ENCODE results near the gene CCDC146. TPM values are rescaled to one million over a fixed set of nuclear protein-coding genes. Genes with fewer than 3 reads are reported as not detected.

The CCDC146 gene
- total RNA-seq, 1 experiment from 2014 or later, result 1.1 TPM

DNA sequence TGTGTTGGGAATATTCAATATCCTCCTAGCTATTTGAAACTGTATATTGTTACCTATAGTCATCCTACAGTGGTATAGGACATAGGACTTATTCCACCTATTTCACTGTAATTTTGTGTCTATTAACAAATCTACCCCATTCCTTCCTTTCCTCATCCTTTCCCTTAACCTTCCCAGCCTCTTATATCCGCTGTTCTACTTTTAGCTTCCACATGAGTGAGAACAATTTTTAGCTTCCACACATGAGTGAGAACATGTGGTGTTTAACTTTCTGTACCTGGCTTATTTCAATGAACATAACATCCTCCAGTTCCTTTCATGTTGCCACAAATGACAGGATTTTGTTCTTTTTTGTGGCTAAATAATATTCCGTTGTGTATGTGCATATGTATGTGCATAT is 173.1 kb downstream of the CCDC146 start (continued):
- TF ChIP-seq, protein P1, sequence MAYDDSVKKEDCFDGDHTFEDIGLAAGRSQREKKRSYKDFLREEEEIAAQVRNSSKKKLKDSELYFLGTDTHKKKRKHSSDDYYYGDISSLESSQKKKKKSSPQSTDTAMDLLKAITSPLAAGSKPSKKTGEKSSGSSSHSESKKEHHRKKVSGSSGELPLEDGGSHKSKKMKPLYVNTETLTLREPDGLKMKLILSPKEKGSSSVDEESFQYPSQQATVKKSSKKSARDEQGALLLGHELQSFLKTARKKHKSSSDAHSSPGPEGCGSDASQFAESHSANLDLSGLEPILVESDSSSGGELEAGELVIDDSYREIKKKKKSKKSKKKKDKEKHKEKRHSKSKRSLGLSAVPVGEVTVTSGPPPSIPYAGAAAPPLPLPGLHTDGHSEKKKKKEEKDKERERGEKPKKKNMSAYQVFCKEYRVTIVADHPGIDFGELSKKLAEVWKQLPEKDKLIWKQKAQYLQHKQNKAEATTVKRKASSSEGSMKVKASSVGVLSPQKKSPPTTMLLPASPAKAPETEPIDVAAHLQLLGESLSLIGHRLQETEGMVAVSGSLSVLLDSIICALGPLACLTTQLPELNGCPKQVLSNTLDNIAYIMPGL (CRISPR knock-in tag; IDR thresholded peaks at IDR 0.05), result no peak
- TF ChIP-seq E2F5 (CRISPR knock-in tag; IDR thresholded peaks at IDR 0.05) (no peak), ATF1 (CRISPR knock-in tag; IDR thresholded peaks at IDR 0.05) (no peak), MAX (CRISPR knock-in tag; IDR thresholded peaks at IDR 0.05) (no peak), CDX4 (CRISPR knock-in tag; IDR thresholded peaks at IDR 0.05; ENCODE audit: borderline replicate concordance) (no peak), NFYB (CRISPR knock-in tag; conservative IDR thresholded peaks at IDR 0.05; ENCODE audit: low read depth) (no peak), SOX15 (CRISPR knock-in tag; IDR thresholded peaks at IDR 0.05) (no peak), PRRX2 (CRISPR knock-in tag; IDR thresholded peaks at IDR 0.05) (no peak), SP1 (CRISPR knock-in tag; conservative IDR thresholded peaks at IDR 0.05) (no peak), EMX1 (CRISPR knock-in tag; IDR thresholded peaks at IDR 0.05) (no peak), ZBTB43 (CRISPR knock-in tag; IDR thresholded peaks at IDR 0.05) (no peak)
- TF ChIP-seq, protein P2, sequence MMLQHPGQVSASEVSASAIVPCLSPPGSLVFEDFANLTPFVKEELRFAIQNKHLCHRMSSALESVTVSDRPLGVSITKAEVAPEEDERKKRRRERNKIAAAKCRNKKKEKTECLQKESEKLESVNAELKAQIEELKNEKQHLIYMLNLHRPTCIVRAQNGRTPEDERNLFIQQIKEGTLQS (CRISPR knock-in tag; conservative IDR thresholded peaks at IDR 0.05), result no peak
- TF ChIP-seq, protein P3, sequence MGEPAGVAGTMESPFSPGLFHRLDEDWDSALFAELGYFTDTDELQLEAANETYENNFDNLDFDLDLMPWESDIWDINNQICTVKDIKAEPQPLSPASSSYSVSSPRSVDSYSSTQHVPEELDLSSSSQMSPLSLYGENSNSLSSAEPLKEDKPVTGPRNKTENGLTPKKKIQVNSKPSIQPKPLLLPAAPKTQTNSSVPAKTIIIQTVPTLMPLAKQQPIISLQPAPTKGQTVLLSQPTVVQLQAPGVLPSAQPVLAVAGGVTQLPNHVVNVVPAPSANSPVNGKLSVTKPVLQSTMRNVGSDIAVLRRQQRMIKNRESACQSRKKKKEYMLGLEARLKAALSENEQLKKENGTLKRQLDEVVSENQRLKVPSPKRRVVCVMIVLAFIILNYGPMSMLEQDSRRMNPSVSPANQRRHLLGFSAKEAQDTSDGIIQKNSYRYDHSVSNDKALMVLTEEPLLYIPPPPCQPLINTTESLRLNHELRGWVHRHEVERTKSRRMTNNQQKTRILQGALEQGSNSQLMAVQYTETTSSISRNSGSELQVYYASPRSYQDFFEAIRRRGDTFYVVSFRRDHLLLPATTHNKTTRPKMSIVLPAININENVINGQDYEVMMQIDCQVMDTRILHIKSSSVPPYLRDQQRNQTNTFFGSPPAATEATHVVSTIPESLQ (CRISPR knock-in tag; IDR thresholded peaks at IDR 0.05), result no peak

DNA sequence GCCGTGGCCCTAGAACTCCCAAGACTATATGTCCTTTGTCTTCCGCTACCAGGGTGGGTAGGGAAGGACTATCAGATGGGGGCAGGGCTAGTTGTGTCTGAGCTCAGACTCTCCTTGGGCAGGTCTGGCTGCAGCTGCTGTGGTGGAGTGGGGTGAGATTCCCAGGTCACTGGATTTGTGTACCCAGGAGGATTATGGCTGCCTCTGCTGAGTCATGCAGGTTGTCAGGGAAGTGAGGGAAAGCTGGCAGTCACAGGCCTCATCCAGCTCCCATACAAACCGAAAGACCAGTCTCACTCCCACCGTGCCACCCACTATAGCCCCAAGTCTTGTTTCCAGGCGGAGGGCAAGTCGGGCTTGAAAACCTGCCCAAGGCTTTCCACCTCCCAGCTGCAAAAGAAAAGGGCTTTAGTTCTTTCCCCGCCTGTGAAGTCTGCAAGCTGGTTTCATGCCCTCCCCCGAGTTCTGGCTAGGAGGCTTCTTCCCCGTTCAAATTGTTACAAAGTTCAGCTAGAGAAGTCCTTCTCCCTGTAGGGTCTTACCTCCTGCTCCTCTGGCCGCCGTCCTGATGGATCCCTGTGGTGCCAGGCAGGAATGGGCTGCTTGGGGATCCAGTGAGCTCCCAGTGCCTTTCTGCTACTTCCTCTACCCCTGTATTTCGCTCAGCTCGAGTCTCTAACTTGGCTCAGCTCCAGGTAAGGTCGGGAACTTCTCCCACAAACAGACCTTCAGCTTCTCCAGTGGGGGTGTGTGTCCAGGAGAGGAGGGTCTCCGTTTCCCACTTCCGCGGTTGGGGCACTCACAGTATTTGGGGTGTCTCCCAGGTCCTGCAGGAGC is 184.0 kb downstream of the CCDC146 start:
- H3K27ac Mint-ChIP-seq, result no peak overlapping the region
- no peak overlapping the region for H3K4me3 Mint-ChIP-seq

More for the DNA sequence above, 184.0 kb downstream of the CCDC146 start:
- TF ChIP-seq TEAD4 (CRISPR knock-in tag; IDR thresholded peaks at IDR 0.05), result no peak
- TF ChIP-seq GTF2I (CRISPR knock-in tag; conservative IDR thresholded peaks at IDR 0.05), result no peak
- no peak for TF ChIP-seq RELA (CRISPR knock-in tag; IDR thresholded peaks at IDR 0.05; ENCODE audit: borderline replicate concordance)
- no peak for TF ChIP-seq ZNF396 (CRISPR knock-in tag; IDR thresholded peaks at IDR 0.05; ENCODE audit: borderline replicate concordance)
- no peak for TF ChIP-seq NFE2L1 (CRISPR knock-in tag; IDR thresholded peaks at IDR 0.05)
- TF ChIP-seq NR1H2 (CRISPR knock-in tag; IDR thresholded peaks at IDR 0.05), result no peak
- TF ChIP-seq NFYB (CRISPR knock-in tag; conservative IDR thresholded peaks at IDR 0.05; ENCODE audit: low read depth), result no peak
- TF ChIP-seq, protein P1 (CRISPR knock-in tag; IDR thresholded peaks at IDR 0.05), result no peak
- peaks cover 25% of the 10 kb centered on the region for H3K4me1 Mint-ChIP-seq
- no peaks in the 10 kb centered on the region for H3K27me3 Mint-ChIP-seq (ENCODE audit: low read depth)
- DNase-seq (ENCODE audit: low spot score) (no peak), ATAC-seq (no peak)
- ChIA-PET CTCF (interaction anchor here (1.5 kb wide), 1 partner anchor 25 kb away, joined by 4 read pairs; no protein-coding TSS in a partner anchor), POLR2A (no interaction called here)
- H3K9me3 Mint-ChIP-seq, result peaks cover 3% of the 10 kb centered on the region
- no peaks in the 10 kb centered on the region for H3K36me3 Mint-ChIP-seq

All from WTC11 (cell line).